ENCODE measurements around the gene RPS5. TPM values are rescaled to one million over a fixed set of nuclear protein-coding genes. Genes with fewer than 3 reads are reported as not detected.

RPS5 gene
- total and polyA plus RNA-seq, 10 donors, result 712 to 2,466 (median 1,177) TPM

- Histone ChIP-seq H3K4me1 (no peaks in the 10 kb centered on the region), H3K36me3 (peaks cover 0 to 58% (median 29%) of the 10 kb centered on the region in 6 donors), H3K4me3 (no peak overlapping the region), H3K27ac (no peak overlapping the region), H3K27me3 (replicated peaks in 1 of 7) (no peaks in the 10 kb centered on the region), H3K9me3 (peaks cover 0 to 10% (median 0%) of the 10 kb centered on the region in 8 donors)
- intact Hi-C loops (cut with DNase I; ENCODE audit: low total_unique reads), result no loop called here
- no peak for TF ChIP-seq POLR2A (IDR thresholded peaks at IDR 0.05)
- no peak for TF ChIP-seq POLR2AphosphoS5 (IDR thresholded peaks at IDR 0.05)
- TF ChIP-seq CTCF (IDR thresholded peaks at IDR 0.05 in 8 of 11, conservative IDR thresholded peaks at IDR 0.05 in 3 of 11), result no peak
- DNase-seq, result no peak
- 94 to 97% (median 96%) methylated on average over 7 of the region's 7 CpGs for WGBS, 5 donors
Observed at GRCh38 chr19:58417071-58417470, 30.0 kb downstream of the RPS5 start.

- H3K27ac ChIP-seq, result no peak overlapping the region
- H3K36me3 ChIP-seq, result peaks cover 2 to 34% (median 7%) of the 10 kb centered on the region in 6 donors
- no peaks in the 10 kb centered on the region for H3K4me1 ChIP-seq
- H3K27me3 ChIP-seq (replicated peaks in 1 of 7), result no peaks in the 10 kb centered on the region
- 68 to 100% (median 95%) methylated on average over 1 of the region's 1 CpG for WGBS, 5 donors
- H3K4me3 ChIP-seq, result no peak overlapping the region
- no peak for TF ChIP-seq CTCF (IDR thresholded peaks at IDR 0.05 in 8 of 11, conservative IDR thresholded peaks at IDR 0.05 in 3 of 11)
- TF ChIP-seq POLR2A (IDR thresholded peaks at IDR 0.05), result no peak
- no peak for TF ChIP-seq POLR2AphosphoS5 (IDR thresholded peaks at IDR 0.05)
- peaks cover 38 to 95% (median 83%) of the 10 kb centered on the region in 8 donors for H3K9me3 ChIP-seq
- intact Hi-C loops (cut with DNase I; ENCODE audit: low total_unique reads), result no loop called here
- DNase-seq, result no peak
Observed at GRCh38 chr19:58428617-58429016, 41.5 kb downstream of the RPS5 start.

- Histone ChIP-seq H3K4me1 (no peaks in the 10 kb centered on the region), H3K4me3 (no peak overlapping the region), H3K9me3 (peaks cover 50 to 100% (median 92%) of the 10 kb centered on the region in 8 donors), H3K27me3 (replicated peaks in 1 of 7) (no peaks in the 10 kb centered on the region), H3K36me3 (peaks cover 13 to 46% (median 18%) of the 10 kb centered on the region in 6 donors), H3K27ac (no peak overlapping the region)
- TF ChIP-seq CTCF (IDR thresholded peaks at IDR 0.05 in 8 of 11, conservative IDR thresholded peaks at IDR 0.05 in 3 of 11), result no peak
- TF ChIP-seq POLR2AphosphoS5 (IDR thresholded peaks at IDR 0.05), result no peak
- no peak for TF ChIP-seq POLR2A (IDR thresholded peaks at IDR 0.05)
- intact Hi-C loops (cut with DNase I; ENCODE audit: low total_unique reads), result no loop called here
- DNase-seq, result no peak
Observed at GRCh38 chr19:58429745-58430144, 42.7 kb downstream of the RPS5 start.

- DNase-seq, result no peak
- intact Hi-C loops (cut with DNase I; ENCODE audit: low total_unique reads), result no loop called here
- H3K36me3 ChIP-seq, result peaks cover 39 to 81% (median 46%) of the 10 kb centered on the region in 6 donors
- peaks cover 3 to 7% (median 5%) of the 10 kb centered on the region in 6 donors for H3K4me1 ChIP-seq
- H3K27me3 ChIP-seq (replicated peaks in 1 of 7), result no peaks in the 10 kb centered on the region
- peak overlapping the region in 1 of 8 donors; percentile 24 for H3K4me3 ChIP-seq
- no peak overlapping the region for H3K27ac ChIP-seq
- TF ChIP-seq POLR2AphosphoS5 (IDR thresholded peaks at IDR 0.05), result no peak
- TF ChIP-seq CTCF (IDR thresholded peaks at IDR 0.05 in 8 of 11, conservative IDR thresholded peaks at IDR 0.05 in 3 of 11), result no peak
- no peak for TF ChIP-seq POLR2A (IDR thresholded peaks at IDR 0.05)
- peaks cover 61 to 100% (median 100%) of the 10 kb centered on the region in 8 donors for H3K9me3 ChIP-seq
- WGBS, 5 donors, result 95 to 99% (median 96%) methylated on average over 2 of the region's 2 CpGs
Observed at GRCh38 chr19:58434217-58434616, 47.1 kb downstream of the RPS5 start.

Measured in spleen (tissue), 11 donors.